Suprapubic skin (tissue), 4 donors: ENCODE results near the gene XYLT1. TPM values are rescaled to one million over a fixed set of nuclear protein-coding genes. Genes with fewer than 3 reads are reported as not detected.

ENCODE experiments used
- DNase-seq, 2 donors: peaks; one replicate each; pipeline ENCODE4 v3.0.0-alpha.2; 2019; ENCODE audit warnings: low spot score in 2 of 2
- H3K27ac ChIP-seq: fragments of 200-600 bp; sonication (generic); one replicate; pipeline ENCODE4 v1.5.1; 2019
- H3K27me3 ChIP-seq: fragments of 200-600 bp; sonication (generic); one replicate; pipeline ENCODE4 v1.5.1; 2019
- H3K36me3 ChIP-seq: fragments of 200-600 bp; sonication (generic); one replicate; pipeline ENCODE4 v1.5.1; 2019
- H3K4me1 ChIP-seq: fragments of 200-600 bp; sonication (generic); one replicate; pipeline ENCODE4 v1.5.1; 2019
- H3K4me3 ChIP-seq: fragments of 200-600 bp; sonication (generic); one replicate; pipeline ENCODE4 v1.5.1; 2019; ENCODE audit warnings: mild to moderate bottlenecking
- H3K9me3 ChIP-seq: fragments of 200-600 bp; sonication (generic); one replicate; pipeline ENCODE4 v1.5.1; 2019
- EP300 ChIP-seq: sonication (generic); formaldehyde crosslinking; IDR thresholded peaks from one replicate; pipeline ENCODE4 v1.6.1; 2017; ENCODE audit warnings: antibody characterized with exemption
- POLR2A ChIP-seq, 2 donors: fragments of 450-650 bp; IDR thresholded peaks; one replicate each; pipeline ENCODE4 v1.6.1; 2017; ENCODE audit warnings: antibody characterized with exemption in 2 of 2, mild to moderate bottlenecking in 2 of 2, moderate library complexity in 2 of 2
- POLR2AphosphoS5 ChIP-seq, 3 donors: sonication (generic); formaldehyde crosslinking; IDR thresholded peaks; one replicate each; pipeline ENCODE4 v1.6.1; 2017; ENCODE audit warnings: antibody characterized with exemption in 3 of 3
- WGBS: methylation state at CpG from one replicate; pipeline ENCODE4 v1.1.5; 2018; 5-methylcytosine and 5-hydroxymethylcytosine counted together
- total RNA-seq, 4 donors: library from RNA; depleted of rRNA; stranded (reverse); fragments of >200 nt; gene quantifications; one replicate each; pipeline ENCODE4 v1.1.0, GENCODE V29; 2016
- TF ChIP-seq, protein P1 (sequence below), 2 donors: fragments of 200-600 bp in 1 of 2; fragments of 450-650 bp in 1 of 2; sonication (generic) in 1 of 2; IDR thresholded peaks; one replicate each; pipeline ENCODE4 v1.5.1; 2016 to 2019; ENCODE audit warnings: antibody characterized with exemption in 2 of 2, mild to moderate bottlenecking in 1 of 2, moderate library complexity in 1 of 2

The XYLT1 gene
- total RNA-seq, 4 donors from 2014 or later, result 23.5 to 30.6 (median 25.7) TPM

DNA sequence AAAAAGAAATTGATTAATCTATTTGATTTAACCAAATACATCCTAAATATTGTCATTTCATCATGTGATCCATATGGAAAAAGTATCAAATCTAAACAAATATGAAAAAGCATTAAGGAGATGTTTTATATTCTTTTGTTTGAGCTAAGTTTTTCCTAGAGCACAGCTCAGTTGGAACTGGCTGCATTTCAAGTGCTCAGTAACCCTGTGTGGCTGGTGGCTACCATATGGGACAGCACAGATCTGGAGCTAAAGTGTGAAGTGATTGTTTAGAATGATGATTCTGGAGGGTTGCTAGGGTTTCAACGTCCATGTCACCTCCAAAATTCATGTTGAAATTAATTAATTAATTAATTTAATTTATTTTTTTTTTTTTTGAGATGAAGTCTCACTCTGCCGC lies 137.5 kb downstream of the XYLT1 start:
- no peak for DNase-seq
- no peaks in the 10 kb centered on the region for H3K36me3 ChIP-seq
- 80% methylated on average over 2 of the region's 2 CpGs for WGBS
- H3K27ac ChIP-seq, result no peak overlapping the region
- no peak overlapping the region for H3K4me3 ChIP-seq
- H3K9me3 ChIP-seq, result no peaks in the 10 kb centered on the region
- TF ChIP-seq EP300 (no peak), POLR2A (IDR thresholded peaks at IDR 0.05) (no peak), POLR2AphosphoS5 (IDR thresholded peaks at IDR 0.05) (no peak)
- TF ChIP-seq, protein P1, sequence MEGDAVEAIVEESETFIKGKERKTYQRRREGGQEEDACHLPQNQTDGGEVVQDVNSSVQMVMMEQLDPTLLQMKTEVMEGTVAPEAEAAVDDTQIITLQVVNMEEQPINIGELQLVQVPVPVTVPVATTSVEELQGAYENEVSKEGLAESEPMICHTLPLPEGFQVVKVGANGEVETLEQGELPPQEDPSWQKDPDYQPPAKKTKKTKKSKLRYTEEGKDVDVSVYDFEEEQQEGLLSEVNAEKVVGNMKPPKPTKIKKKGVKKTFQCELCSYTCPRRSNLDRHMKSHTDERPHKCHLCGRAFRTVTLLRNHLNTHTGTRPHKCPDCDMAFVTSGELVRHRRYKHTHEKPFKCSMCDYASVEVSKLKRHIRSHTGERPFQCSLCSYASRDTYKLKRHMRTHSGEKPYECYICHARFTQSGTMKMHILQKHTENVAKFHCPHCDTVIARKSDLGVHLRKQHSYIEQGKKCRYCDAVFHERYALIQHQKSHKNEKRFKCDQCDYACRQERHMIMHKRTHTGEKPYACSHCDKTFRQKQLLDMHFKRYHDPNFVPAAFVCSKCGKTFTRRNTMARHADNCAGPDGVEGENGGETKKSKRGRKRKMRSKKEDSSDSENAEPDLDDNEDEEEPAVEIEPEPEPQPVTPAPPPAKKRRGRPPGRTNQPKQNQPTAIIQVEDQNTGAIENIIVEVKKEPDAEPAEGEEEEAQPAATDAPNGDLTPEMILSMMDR (IDR thresholded peaks at IDR 0.05), result no peak
- H3K4me1 ChIP-seq, result peaks cover 19% of the 10 kb centered on the region
- H3K27me3 ChIP-seq, result no peaks in the 10 kb centered on the region

DNA sequence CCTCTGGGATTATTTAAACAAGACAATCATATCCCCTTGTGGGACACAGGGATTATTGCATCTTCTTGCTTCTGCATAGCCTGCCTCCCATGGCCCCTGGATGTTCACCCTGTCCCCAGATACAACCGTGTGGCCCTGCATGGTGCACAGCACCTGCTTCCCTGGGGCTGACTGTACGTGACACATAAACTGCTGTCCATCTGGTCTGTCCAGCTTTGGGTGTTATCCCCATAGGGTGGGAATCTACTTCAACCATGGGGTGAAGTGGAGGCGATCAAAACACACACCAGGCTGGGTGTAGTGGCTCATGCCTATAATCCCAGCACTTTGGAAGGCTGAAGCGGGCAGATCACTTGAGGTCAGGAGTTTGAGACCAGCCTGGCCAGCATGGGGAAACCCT lies 138.8 kb downstream of the XYLT1 start:
- DNase-seq, result no peak

DNA sequence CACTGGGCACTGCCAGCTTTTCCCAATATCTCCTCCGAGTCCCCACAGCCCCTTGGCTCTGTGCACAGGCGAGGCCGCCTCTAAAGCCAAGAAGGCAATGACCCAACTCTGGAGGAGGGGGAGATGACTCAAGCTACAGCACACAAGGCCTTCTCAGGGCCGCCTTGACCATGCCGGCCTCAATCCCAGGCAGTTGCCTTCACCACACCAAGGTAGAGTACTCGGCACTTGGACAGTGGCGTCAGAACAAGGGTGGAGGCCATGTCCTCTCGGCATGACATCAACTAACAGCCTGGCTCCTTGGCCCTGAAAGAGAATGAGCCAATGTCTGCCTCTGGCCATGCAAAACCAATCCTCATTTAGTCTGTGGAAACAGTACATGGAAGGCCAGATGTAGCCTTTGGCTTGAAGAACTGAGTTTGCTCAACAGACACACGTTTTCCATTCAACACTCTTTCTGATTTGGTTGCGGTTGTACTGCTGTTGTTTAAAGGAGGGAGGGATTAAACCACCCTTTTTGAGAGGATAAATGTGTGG lies 139.6 kb downstream of the XYLT1 start:
- H3K4me3 ChIP-seq, result no peak overlapping the region
- DNase-seq, result peak; percentile 86 to 87
- H3K27me3 ChIP-seq, result no peaks in the 10 kb centered on the region
- H3K27ac ChIP-seq, result peak overlapping the region; percentile 53
- peaks cover 16% of the 10 kb centered on the region for H3K4me1 ChIP-seq
- no peaks in the 10 kb centered on the region for H3K36me3 ChIP-seq
- 54% methylated on average over 10 of the region's 10 CpGs for WGBS
- no peaks in the 10 kb centered on the region for H3K9me3 ChIP-seq
- peak in 2 of 3 donors; percentile 81 to 83 for TF ChIP-seq POLR2AphosphoS5 (IDR thresholded peaks at IDR 0.05)
- TF ChIP-seq, protein P1 (IDR thresholded peaks at IDR 0.05), result no peak

More for the DNA sequence above, 138.8 kb downstream of the XYLT1 start:
- no peaks in the 10 kb centered on the region for H3K27me3 ChIP-seq
- no peak overlapping the region for H3K27ac ChIP-seq
- no peaks in the 10 kb centered on the region for H3K36me3 ChIP-seq
- peaks cover 19% of the 10 kb centered on the region for H3K4me1 ChIP-seq
- TF ChIP-seq POLR2AphosphoS5 (IDR thresholded peaks at IDR 0.05) (no peak), POLR2A (IDR thresholded peaks at IDR 0.05) (no peak), EP300 (no peak)
- TF ChIP-seq, protein P1 (IDR thresholded peaks at IDR 0.05), result no peak
- no peak overlapping the region for H3K4me3 ChIP-seq
- H3K9me3 ChIP-seq, result no peaks in the 10 kb centered on the region
- 100% methylated on average over 3 of the region's 4 CpGs for WGBS

DNA sequence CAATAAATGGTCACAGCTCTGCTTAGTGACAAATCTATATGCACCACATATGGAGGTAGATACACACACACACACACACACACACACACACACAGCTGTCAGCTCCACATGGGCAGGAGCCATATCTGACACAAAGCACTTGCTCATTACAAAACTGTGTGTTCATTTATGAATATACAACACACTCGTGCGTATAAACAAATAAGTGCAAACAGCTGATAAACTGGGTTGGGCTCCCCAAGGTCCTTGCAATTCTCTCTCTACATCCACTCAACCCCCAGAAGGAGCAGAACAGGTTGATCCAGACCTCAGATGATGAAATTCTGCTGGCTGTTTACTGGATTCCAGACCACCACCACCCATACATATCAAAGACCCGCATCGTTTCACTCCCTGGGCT lies 140.7 kb downstream of the XYLT1 start:
- Histone ChIP-seq H3K36me3 (no peaks in the 10 kb centered on the region), H3K4me3 (no peak overlapping the region), H3K4me1 (peaks cover 21% of the 10 kb centered on the region), H3K9me3 (no peaks in the 10 kb centered on the region), H3K27me3 (no peaks in the 10 kb centered on the region), H3K27ac (no peak overlapping the region)
- no peak for DNase-seq
- 77% methylated on average over 4 of the region's 4 CpGs for WGBS
- TF ChIP-seq POLR2A (IDR thresholded peaks at IDR 0.05) (no peak), POLR2AphosphoS5 (IDR thresholded peaks at IDR 0.05) (no peak), EP300 (no peak)
- TF ChIP-seq, protein P1 (IDR thresholded peaks at IDR 0.05), result no peak

DNA sequence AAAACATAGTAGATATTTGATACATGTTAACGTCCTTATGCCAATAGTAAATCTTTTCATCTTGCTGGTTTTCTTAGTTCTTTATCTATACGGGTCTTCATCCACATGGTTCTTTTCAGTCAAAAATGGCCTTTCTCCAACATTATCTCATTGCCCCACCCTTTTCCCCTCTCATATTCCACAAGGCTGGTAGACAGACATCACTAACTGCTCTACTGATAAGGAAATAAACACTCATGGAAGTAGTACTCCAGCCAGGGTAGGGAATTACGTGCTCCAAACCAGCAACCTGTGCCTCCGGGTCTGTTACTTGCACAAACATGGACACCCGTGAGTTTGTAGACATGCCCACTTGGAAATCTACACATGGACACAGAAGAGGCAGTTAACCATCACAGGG lies 141.4 kb downstream of the XYLT1 start:
- Histone ChIP-seq H3K27me3 (no peaks in the 10 kb centered on the region), H3K9me3 (no peaks in the 10 kb centered on the region), H3K36me3 (no peaks in the 10 kb centered on the region), H3K4me3 (no peak overlapping the region), H3K27ac (peak overlapping the region; percentile 38), H3K4me1 (peaks cover 21% of the 10 kb centered on the region)
- WGBS, result 64% methylated on average over 5 of the region's 5 CpGs
- TF ChIP-seq EP300 (no peak), POLR2A (IDR thresholded peaks at IDR 0.05) (no peak), POLR2AphosphoS5 (IDR thresholded peaks at IDR 0.05) (no peak)
- TF ChIP-seq, protein P1 (IDR thresholded peaks at IDR 0.05), result no peak
- DNase-seq, result no peak
